AG08395 (cell line): ENCODE data around the gene ELL2.
"Not testable (repeated sequence)": the region's sequence is repeated elsewhere in the genome, so short reads cannot be mapped to it uniquely, and the experiment has no call there.

Experiments used
- DNase-seq: peaks from one replicate; pipeline ENCODE4 v3.0.0; 2012; ENCODE audit warnings: mixed read lengths, low spot score

The ELL2 gene

GRCh38 chr5:95859661-95860060, 102.0 kb downstream of the ELL2 start:
- DNase-seq = no peak

- DNase-seq = peak; percentile 90
These were observed 102.7 kb downstream of the ELL2 start for GRCh38 chr5:95858661-95859595.

- peak; percentile 91 for DNase-seq
These were observed 103.6 kb downstream of the ELL2 start for GRCh38 chr5:95858023-95858461.

GRCh38 chr5:95857185-95857945, 104.3 kb downstream of the ELL2 start:
- DNase-seq = no peak

GRCh38 chr5:95856501-95856981, 105.1 kb downstream of the ELL2 start:
- DNase-seq = no peak

- no peak for DNase-seq
These were observed 108.2 kb downstream of the ELL2 start for GRCh38 chr5:95853490-95853889.

- no peak for DNase-seq
These were observed 109.1 kb downstream of the ELL2 start for GRCh38 chr5:95852567-95852966.

GRCh38 chr5:95851141-95851540, 110.5 kb downstream of the ELL2 start:
- DNase-seq = not testable (repeated sequence)

- DNase-seq = no peak
These were observed 111.2 kb downstream of the ELL2 start for GRCh38 chr5:95850391-95850894.

- DNase-seq = peak; percentile 49
These were observed 113.0 kb downstream of the ELL2 start for GRCh38 chr5:95848701-95849100.

GRCh38 chr5:95847261-95847592, 114.4 kb downstream of the ELL2 start:
- DNase-seq = no peak

GRCh38 chr5:95846554-95847260, 114.9 kb downstream of the ELL2 start:
- peak; percentile 85 for DNase-seq

- DNase-seq = no peak
These were observed 116.3 kb downstream of the ELL2 start for GRCh38 chr5:95845391-95845790.

- no peak for DNase-seq
These were observed 117.9 kb downstream of the ELL2 start for GRCh38 chr5:95843733-95844223.

- no peak for DNase-seq
These were observed 118.7 kb downstream of the ELL2 start for GRCh38 chr5:95842854-95843544.

- DNase-seq = peak; percentile 50
These were observed 119.5 kb downstream of the ELL2 start for GRCh38 chr5:95841914-95842812.

- DNase-seq = no peak
These were observed 120.5 kb downstream of the ELL2 start for GRCh38 chr5:95840956-95841705.

- no peak for DNase-seq
These were observed 122.0 kb downstream of the ELL2 start for GRCh38 chr5:95839658-95840057.

- no peak for DNase-seq
These were observed 123.1 kb downstream of the ELL2 start for GRCh38 chr5:95838556-95838955.
